Measurements from ENCODE around the gene PABPC4L.
"Not testable (repeated sequence)": the region's sequence is repeated elsewhere in the genome, so short reads cannot be mapped to it uniquely, and the experiment has no call there.

The PABPC4L gene

DNA sequence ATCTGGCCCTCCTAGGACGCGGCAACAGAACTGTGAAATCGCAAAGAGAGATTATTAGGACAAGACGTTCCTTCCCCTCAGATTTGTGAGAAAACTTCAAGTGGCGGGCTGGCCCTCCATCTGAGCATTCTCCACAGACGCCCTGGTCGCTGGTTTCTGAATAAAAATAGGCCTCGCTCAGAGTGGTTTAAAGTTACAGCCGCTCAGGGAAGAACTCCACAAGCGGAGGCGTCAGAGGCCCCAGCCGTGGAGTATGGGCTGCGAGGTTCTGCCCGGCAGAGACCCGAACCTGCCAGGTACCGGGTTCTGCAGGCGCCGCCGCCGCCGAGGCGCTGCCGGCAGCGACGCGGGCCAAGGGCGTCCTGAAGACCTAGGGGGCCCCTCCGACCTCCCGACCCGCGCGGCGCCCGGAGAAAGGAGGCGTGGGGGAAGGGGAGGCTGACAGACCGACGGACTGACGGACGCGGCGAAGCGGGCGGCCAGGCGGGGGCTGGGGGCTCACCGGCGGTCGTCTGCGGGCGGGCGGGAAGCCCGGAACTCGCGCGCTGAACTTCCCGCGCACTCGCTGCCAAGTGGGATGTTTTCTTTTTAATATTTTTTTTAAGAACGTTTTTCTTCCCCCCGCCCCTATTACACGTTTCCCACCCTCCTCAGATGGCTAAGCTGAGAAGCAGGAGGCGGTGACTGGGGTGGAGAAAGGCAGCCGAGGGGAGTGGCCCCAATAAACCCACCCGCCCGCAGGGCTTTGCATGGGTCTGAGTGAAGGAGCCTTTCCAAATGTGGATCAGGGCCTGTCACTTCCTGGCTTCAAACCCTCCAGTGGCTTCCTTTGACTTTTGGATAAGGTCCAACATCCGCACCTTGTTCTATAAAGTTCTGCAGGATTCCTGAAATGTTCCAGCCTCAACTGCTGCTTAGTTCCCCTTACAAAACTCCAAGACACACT, at the start of gene PABPC4L:
Gene PABPC4L (minus strand): TSS at position 574 of the 946 bp plus-strand sequence. CDS start 770 bp downstream, outside the sequence.
- DNase-seq = no peak

DNA sequence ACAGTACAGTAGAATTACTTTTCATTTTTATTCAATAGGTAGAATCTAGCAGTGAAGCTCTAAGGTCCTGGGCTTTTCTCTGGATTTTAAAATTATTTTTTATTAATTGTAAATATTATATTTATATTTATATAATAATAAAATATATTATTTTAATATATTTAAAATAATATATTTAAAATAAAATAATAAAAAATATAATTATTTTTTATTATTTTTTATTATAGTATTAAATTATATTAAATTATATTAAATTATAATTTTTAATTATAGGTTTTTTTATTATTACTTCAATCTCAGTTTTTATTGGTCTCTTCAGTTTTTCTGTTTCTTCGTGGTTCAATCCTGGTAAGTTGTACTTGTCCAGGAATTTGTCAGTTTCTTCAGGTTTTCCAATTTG, 49.7 kb upstream of the PABPC4L start:
- DNase-seq = no peak

DNA sequence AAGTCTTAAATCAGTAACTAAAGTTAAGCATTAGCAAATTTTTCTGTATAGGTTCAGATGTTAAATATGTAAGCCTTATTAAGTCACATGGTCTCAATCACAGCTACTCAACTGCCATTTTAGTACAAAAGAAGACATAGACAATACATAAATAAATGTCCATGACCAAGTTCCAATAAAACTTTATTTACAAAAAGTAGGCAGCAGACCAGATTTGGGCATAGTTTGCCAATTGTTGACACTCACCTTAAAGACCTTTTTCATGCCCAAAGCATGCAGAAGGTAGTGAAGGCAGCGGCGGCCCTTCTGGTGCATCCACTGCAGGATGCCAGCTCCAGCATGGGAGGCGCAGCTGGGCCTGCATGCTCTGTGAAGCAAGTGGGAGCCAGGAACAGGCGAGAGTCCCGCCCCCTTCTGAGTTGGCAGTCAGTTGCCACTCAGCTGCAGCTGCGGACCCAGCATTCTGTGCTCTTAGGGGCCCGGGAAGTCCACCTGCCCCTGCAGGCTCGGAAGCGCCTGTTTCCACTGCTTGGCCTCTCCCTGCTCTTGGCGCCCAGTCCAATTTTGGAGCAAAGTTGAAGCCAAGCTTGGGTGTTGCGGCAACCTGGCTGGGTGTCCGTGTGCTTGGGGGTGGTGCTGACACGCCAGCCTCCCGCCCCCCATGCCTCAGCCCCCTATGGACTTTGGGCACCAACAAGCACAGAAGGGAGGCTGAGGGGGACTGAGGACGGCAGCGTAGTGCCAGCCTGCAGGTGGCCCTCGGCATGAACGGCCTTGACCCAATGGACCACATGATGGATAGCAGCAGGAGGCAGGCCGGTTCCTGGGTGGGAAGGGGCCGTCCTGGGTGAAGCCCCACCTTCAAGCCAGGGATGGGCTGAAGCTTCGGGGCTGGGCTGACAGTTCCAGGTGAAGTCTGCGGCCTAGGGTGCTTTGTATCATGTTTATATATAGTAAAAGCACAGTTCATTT, 42.4 kb upstream of the PABPC4L start:
- DNase-seq = no peak

DNA sequence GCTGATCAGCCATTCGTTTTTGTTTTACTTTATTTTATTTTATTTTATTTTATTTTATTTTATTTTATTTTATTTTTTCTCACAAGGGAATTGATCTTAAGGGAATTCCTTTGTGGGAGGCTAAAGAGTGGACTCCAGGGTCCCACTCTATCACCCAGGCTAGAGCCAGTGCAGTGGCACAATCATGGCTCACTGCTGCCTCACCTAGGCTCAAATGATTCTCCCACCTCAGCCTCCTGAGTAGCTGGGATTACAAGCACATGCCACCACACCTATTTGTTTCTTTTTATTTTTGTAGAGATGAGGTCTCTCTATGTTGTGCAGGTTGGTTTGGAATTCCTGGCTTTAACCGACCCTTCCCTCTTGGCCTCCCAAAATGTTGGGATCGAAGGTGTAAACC, 17.5 kb upstream of the PABPC4L start:
- DNase-seq = no peak

DNA sequence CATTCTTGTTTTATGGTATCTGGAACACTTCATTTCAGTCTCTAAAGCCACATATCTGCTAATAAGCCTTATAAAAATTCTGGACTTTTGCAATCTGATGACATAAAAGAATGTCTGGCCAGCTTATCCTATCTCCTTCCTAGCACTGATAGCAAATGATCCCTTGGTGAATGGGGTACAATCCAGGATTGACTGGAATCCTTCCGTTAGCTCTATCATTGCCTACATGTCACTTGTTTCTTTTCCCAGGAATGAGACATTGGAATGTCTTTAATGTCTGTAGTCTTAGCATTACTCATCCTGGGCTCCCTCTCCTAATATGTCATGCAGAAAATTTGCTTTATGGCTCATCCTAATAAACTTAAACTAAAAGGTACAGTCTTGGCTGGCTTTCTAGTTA, 14.8 kb upstream of the PABPC4L start:
- DNase-seq = no peak

DNA sequence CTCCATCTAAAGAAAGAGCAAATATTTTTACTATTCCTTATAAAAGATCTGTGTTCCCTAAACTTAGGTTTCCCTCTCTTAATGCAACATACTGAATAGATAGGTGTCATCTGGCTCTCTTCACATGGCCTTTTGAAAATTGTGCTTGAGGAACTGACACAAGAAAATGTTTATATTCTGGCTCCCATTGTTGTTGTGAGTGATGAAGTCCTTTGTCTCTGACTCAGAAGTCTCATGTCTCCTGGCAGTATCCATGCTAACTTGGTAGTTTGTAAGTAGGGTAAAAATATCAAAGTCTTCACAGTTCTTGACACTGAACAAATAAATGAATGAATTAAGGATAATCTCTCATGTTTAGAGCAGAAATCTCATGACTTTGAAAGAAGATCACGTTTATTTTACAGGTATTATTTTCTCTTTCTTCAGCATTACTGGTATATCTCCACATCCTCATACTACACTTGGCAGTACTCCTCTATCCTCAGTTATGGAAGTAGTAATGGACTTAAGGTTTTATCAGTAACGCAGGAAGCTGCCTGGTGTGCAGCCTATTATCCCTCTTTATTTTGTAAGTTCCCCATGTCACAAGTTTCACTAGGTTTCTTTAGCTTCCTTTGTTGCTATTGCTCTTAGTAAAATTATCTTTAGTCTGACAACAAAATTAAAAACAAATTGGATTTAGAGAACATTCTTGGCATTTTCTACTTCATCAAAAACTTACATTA, 14.2 kb upstream of the PABPC4L start:
- DNase-seq = no peak

DNA sequence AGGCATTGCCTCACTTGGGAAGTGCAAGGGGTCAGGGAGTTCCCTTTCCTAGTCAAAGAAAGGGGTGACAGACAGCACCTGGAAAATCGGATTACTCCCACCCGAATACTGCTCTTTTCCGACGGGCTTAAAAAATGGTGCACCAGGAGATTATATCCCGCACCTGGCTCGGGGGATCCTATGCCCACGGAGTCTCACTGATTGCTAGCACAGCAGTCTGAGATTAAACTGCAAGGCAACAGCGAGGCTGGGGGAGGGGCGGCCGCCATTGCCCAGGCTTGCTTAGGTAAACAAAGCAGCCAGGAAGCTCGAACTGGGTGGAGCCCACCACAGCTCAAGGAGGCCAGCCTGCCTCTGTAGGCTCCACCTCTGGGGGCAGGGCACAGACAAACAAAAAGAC, 6.4 kb upstream of the PABPC4L start:
- DNase-seq = not testable (repeated sequence)

DNA sequence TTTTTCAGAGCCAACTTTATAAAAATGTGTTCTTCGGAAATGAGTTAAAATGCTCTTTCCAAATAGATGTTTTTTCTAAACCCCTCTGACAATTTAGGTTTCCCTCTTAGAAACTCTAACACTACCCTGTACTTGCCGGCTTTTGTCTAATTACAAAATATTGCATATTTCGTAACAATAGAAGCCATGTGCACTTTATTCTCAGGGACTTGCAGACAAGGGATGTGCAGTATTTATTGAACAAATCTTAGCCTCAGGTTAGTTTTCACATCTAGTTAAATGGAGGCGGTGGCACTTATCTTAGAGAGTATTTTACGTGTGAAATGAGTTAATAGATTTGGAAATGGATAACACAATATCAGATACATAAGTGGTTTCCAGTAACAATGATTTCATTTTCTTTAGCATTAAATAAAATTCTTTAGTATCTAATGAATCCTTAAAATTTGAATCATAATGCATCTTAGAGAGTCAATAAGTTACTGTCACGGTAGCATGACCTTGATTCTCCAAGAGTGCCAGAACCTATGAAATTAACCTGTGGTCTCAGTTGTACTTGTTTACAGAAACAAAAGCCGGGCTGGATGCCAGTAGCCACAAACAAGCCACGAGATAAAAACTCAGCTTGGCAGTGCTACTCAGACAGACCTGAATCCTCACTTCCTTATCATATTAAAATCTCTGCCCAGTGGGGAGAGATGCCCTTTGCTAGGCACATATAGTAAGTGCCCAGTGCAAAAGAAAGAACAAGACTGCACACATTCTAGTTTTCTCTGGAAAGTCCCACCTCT, 772 bp upstream of the PABPC4L start:
- no peak for DNase-seq

DNA sequence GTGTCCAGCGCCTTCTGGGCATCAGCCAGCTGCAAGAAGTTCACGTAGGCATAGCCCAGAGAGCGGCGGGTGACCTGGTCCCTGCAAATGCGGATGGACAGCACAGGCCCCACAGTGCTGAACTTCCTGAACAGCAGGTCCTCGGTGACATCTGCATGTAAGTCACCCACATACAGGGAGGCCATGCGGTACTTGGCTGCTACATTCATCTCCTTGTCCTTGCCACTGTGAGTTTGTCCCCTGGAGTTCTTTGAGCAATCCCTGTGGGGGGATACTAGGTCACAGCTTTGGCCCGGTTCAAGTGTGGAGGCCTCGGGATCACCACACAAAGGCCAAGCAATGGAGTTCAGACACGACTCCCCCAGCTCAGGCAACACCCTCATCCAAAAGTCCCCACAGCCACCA, 776 bp downstream of the PABPC4L start:
- DNase-seq = no peak

DNA sequence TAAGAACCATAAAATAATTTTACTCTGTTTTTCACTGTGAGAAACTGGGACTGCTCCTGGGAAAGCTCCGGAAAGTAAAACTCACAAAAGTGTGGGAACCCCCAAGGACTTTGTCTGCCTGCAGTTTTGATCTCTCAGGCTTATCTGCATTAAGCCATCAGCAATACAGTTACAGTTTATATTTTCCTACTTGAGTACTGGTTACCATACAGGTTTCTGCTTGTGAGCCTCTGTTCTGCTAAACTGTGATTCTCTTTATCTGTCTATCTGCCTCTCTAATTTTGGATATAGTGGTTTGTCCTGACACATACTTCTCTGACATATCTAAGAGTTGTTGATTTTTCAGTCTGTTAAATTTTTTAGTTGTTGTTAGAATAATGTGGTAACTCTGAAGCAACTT, 11.6 kb downstream of the PABPC4L start:
- DNase-seq = no peak

DNA sequence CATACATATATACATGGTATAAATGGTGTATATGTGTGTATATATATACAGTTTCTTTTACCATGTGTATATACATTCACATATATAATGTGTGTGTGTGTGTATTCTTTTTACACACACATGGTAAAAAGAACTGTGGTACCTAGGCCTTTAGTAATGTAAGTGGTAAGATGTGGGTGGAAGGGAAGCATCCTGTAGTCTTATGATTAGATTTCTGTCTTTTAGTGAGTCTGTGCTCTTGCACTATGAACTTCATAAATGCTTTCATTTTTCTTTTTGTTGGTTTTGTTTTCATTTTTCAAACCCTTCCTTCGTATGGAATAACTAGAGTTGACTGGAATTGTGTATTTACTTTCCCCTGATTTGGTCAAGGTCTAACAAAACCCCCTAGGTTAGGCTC, 12.1 kb downstream of the PABPC4L start:
- DNase-seq = no peak

DNA sequence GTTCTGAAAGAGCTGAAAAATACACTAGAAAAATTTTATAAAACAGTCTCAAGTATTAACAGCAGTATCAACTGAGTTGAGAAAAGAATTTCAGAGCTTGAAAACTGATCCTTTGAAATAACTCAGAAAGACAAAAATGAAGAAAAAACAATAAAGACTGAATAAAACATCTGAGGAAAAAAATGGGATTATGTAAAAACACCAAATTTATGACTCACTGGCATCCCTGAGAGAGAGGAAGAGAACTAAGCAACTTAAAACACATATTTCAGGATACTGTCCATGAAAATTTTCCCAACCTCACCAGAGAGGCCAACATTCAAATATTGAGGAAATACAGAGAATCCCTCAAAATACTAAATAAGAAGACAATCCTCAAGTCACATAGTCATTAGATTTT, 22.9 kb downstream of the PABPC4L start:
- no peak for DNase-seq

DNA sequence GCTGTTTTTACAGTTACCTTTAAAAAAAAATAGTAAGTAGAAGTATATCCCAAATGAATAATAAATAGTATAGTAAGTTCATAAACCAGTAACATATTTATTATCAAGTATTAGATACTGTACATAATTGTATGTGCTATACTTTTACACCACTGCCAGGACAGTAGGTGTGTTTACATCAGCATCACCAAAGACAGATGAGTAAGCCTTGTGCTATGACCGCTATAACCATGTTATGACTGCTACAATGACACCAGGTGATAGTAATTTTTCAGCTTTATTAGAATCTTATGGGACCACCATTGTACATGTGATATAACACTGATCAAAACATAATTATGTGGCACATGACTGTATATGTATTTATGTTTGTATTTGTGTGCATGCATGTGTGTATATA, 27.3 kb downstream of the PABPC4L start:
- no peak for DNase-seq

DNA sequence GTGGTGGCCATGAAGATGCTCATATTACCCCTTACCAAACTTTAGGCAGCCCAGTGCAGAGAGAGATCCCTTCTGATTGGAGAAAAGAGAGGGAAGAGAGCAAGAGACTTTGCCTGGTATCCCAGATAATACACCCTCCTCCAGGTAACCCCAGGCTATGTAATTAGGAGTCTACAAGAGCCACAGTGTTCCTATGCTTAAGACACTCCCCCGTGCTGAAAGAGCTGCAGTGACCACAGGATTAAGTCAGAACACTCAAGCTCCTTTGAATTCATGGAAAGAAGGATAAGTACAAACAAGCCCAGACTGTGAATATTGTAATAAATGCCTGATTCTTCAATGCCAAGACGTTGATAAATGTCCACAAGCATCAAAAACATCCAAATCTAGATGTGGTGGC, 41.4 kb downstream of the PABPC4L start:
- no peak for DNase-seq

DNA sequence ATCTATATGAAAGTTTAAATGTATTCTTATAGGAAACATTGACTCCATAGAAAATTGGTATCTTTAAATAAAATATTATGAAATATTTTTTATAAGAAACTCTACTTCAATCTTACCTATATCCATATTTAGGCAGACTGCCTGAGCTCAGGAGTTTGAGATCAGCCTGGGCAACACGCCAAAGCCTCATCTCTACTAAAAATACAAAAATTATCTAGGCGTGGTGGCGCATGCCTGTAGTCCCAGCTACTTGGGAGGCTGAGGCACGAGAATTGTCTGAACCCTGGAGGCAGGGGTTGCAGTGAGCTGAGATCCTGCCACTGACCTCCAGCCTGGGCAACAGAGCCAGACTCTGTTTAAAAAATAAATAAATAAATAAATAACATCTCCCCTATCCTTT, 47.5 kb downstream of the PABPC4L start:
- DNase-seq = no peak

DNA sequence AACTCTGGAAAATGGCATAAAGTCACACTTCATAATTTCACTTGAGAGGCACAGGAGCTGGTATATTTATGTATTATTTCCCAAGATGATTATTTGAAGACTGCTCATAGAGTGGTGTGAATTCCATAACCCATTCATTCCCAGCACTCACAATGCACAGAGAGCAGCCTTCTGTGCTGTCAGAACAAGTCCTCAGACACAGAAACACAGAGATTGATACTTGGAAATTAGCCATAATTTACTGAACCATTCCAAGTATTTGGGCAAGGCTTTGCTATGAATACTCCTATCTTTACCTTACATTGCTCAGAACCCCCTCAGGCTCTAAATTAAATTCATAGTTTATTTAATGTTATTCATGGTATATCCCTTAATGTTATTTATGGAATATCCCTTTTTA, 53.6 kb downstream of the PABPC4L start:
- no peak for DNase-seq
